ENCODE measurements around the gene FAM76A.
"Not testable (repeated sequence)": the region's sequence is repeated elsewhere in the genome, so short reads cannot be mapped to it uniquely, and the experiment has no call there.

Gene FAM76A

DNA sequence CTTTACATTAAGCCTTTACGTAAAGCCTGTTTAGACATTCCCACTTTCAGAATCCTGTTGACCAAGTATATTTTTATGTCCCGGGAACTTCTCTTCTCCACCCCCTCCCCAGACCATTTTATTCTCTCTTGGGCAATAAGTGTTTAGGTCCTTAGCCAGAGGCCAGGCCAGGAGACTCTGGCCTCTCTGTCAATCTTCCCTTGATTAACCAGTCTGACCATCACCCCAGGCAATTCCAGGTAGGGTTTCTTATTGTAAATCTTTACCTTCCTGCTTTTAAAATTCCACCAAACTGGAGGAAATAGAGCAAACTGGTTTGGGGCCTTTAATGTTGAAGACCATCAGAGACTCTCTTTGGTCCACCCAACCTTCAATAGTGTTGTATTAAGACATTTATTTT is 41.6 kb upstream of the FAM76A start:
- Histone ChIP-seq H3K27me3 (ENCODE audit: insufficient read depth, low read depth, severe bottlenecking) (no peaks in the 10 kb centered on the region), H3K36me3 (no peaks in the 10 kb centered on the region), H3K27ac (no peak overlapping the region), H3K4me3 (ENCODE audit: low read depth, low read length) (no peak overlapping the region), H3K9me3 (ENCODE audit: severe bottlenecking) (peaks cover 20% of the 10 kb centered on the region)
- TF ChIP-seq, protein P1, sequence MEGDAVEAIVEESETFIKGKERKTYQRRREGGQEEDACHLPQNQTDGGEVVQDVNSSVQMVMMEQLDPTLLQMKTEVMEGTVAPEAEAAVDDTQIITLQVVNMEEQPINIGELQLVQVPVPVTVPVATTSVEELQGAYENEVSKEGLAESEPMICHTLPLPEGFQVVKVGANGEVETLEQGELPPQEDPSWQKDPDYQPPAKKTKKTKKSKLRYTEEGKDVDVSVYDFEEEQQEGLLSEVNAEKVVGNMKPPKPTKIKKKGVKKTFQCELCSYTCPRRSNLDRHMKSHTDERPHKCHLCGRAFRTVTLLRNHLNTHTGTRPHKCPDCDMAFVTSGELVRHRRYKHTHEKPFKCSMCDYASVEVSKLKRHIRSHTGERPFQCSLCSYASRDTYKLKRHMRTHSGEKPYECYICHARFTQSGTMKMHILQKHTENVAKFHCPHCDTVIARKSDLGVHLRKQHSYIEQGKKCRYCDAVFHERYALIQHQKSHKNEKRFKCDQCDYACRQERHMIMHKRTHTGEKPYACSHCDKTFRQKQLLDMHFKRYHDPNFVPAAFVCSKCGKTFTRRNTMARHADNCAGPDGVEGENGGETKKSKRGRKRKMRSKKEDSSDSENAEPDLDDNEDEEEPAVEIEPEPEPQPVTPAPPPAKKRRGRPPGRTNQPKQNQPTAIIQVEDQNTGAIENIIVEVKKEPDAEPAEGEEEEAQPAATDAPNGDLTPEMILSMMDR (IDR thresholded peaks at IDR 0.05; ENCODE audit: low read depth, low read length): no peak
- no peak for DNase-seq

DNA sequence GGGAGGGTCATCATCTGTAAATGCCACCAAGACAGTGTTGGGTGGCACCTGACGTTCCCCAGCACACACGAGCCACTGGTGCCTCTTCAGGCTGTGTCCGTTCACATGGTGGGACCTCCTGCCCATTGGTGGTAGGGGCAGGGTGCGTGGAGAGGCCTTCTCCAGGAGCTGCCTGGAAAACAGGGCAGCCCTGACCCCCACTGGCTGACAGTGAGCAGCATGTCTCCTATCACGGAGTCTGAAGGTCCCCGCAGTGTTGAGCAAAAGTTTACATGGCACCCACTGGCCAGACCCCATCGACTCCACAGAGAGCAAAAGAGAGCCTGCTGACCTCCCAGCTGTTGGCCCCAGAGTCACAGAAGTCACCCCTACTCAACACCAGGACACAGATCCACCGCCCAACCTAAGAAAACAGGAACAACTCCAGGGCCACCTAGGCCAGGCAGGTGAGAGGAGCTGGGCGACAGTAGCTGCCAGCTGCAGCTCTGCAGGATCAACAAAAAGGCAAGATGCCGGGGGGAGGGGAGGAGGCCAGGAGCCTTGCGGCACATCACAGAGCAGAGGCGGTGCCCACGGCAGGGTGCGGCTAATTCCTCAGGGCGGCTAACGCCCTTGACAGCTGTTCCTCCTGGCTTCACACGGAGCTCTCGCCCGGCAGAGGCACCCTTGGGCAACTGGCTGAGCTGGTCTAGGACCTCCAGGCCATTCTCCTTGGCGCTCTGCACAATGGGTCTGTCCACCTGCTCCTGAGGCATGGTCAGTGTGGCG is 39.4 kb upstream of the FAM76A start:
- Histone ChIP-seq H3K9me3 (ENCODE audit: severe bottlenecking) (peaks cover 3% of the 10 kb centered on the region), H3K4me3 (ENCODE audit: low read depth, low read length) (no peak overlapping the region), H3K27ac (peak overlapping the region; percentile 6; the same call in 1 of the 2 replicates), H3K36me3 (no peaks in the 10 kb centered on the region), H3K27me3 (ENCODE audit: insufficient read depth, low read depth, severe bottlenecking) (no peaks in the 10 kb centered on the region)
- peak; percentile 83 for DNase-seq
- TF ChIP-seq, protein P1 (IDR thresholded peaks at IDR 0.05; ENCODE audit: low read depth, low read length): peak; percentile 24; the same call in 1 of the 2 replicates

DNA sequence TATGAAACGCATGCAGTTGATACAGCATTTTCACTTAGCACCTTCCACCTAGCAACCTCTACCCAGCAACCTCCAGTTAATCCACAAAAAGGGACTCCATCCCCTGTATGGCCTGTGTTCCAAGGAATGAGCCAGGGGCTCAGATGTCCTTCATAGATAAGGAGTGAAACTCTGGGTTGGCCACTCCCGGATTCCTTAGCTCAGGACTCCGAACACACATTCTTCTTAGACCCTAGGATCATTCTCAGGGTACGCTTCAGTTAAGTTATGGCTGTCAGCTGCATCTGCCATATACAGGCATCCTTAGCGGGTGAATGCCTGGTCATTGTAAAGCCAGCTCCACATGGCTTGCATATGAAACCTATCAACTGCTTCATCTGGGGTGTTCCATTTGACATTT is 37.9 kb upstream of the FAM76A start:
- Histone ChIP-seq H3K27me3 (ENCODE audit: insufficient read depth, low read depth, severe bottlenecking) (no peaks in the 10 kb centered on the region), H3K4me3 (ENCODE audit: low read depth, low read length) (no peak overlapping the region), H3K36me3 (no peaks in the 10 kb centered on the region), H3K9me3 (ENCODE audit: severe bottlenecking) (peaks cover 2% of the 10 kb centered on the region), H3K27ac (no peak overlapping the region)
- DNase-seq: no peak
- TF ChIP-seq, protein P1 (IDR thresholded peaks at IDR 0.05; ENCODE audit: low read depth, low read length): no peak

DNA sequence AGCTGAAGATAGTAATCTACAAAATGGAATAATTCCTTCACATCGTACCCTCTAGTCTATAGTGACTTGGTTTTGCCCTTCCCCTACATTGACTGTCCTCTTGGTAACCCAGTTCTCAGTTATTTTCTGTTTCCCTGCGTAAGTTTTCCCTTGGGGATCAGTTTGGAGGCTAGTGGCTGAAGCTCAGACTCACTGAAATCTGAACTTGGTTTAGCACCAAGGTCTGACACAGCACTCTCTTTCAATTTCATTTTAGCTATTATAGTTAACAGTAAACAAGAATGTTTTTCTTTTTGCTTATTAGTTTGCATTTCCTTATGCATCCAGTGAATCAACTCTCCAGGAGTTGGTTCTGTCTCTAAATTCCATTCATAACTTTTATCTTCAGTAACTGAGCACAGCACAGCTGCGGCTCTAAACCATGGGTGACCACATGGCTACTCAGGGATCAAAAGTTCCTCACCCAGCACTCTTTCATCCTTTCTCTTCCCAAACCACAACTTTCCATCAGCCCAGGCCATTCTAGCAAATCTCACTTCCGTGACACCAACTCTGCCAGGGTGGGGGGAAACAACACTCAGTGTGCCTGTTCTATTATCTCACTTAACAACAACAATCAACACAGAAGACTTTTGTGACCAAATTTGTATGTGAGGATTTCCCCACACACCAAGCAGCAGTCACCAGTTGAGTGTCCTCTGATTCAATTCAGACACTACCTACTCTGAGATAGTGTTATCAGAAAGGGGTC is 36.2 kb upstream of the FAM76A start:
- Histone ChIP-seq H3K9me3 (ENCODE audit: severe bottlenecking) (peaks cover 2% of the 10 kb centered on the region), H3K27me3 (ENCODE audit: insufficient read depth, low read depth, severe bottlenecking) (no peaks in the 10 kb centered on the region), H3K36me3 (no peaks in the 10 kb centered on the region), H3K27ac (no peak overlapping the region), H3K4me3 (ENCODE audit: low read depth, low read length) (no peak overlapping the region)
- no peak for DNase-seq
- TF ChIP-seq, protein P1 (IDR thresholded peaks at IDR 0.05; ENCODE audit: low read depth, low read length): no peak

DNA sequence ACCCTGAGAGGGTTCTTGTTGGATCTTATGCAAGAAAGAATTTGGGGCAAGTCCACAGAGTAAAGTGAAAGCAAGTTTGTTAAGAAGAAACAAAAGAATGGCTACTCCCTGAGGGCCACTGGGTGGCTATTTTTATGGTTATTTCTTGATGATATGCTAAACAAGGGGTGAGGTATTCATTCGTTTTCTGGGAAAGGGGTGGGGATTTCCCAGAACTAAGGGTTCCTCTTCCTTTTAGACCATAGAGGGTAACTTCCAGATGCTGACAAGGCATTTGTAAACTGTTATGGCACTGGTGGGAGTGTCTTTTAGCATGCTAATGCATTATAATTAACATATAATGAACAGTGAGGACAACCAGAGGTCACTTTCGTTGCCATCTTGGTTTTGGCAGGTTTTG is 35.6 kb upstream of the FAM76A start:
- Histone ChIP-seq H3K36me3 (no peaks in the 10 kb centered on the region), H3K27ac (no peak overlapping the region), H3K27me3 (ENCODE audit: insufficient read depth, low read depth, severe bottlenecking) (no peaks in the 10 kb centered on the region), H3K9me3 (ENCODE audit: severe bottlenecking) (peaks cover 2% of the 10 kb centered on the region), H3K4me3 (ENCODE audit: low read depth, low read length) (no peak overlapping the region)
- TF ChIP-seq, protein P1 (IDR thresholded peaks at IDR 0.05; ENCODE audit: low read depth, low read length): no peak
- DNase-seq: no peak

DNA sequence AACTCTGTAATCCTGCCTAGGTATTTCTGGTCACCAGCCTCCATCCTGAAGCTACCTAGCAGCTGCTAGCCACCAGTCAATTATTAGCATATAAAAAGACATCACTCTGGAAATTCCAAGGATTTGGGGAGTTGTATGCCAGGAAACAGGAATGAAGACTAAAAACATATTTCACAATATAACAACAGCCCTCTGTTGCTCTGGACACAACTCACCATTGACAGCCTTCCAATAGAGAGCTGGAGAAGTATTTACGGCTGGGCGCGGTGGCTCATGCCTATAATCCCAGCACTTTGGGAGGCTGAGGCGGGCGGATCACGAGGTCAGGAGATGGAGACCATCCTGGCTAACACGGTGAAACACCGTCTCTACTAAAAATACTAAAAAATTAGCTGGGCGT is 28.9 kb upstream of the FAM76A start:
- not testable (repeated sequence) for H3K9me3 ChIP-seq (ENCODE audit: severe bottlenecking); H3K36me3 ChIP-seq; H3K27ac ChIP-seq; H3K27me3 ChIP-seq (ENCODE audit: insufficient read depth, low read depth, severe bottlenecking); H3K4me3 ChIP-seq (ENCODE audit: low read depth, low read length); DNase-seq
